ENCODE results near the gene SLC10A7. TPM values are rescaled to one million over a fixed set of nuclear protein-coding genes. Genes with fewer than 3 reads are reported as not detected.

Gene SLC10A7
- total RNA-seq, 1 donor from 2014 or later: 6.1 TPM

GRCh38 chr4:146349306-146349705 lies 172.4 kb downstream of the SLC10A7 start:
- H3K4me3 ChIP-seq (ENCODE audit: low read depth, low read length): no peak overlapping the region
- TF ChIP-seq CTCF (IDR thresholded peaks at IDR 0.05; ENCODE audit: insufficient read depth, low read length, poor library complexity, severe bottlenecking): no peak
- DNase-seq (ENCODE audit: low read depth): no peak
- no peaks in the 10 kb centered on the region for H3K36me3 ChIP-seq (ENCODE audit: control insufficient read depth, insufficient read depth, low read length)
- H3K27me3 ChIP-seq (ENCODE audit: control insufficient read depth, insufficient read depth, low read length): no peaks in the 10 kb centered on the region

GRCh38 chr4:146347822-146348221 lies 173.9 kb downstream of the SLC10A7 start:
- DNase-seq (ENCODE audit: low read depth): no peak
- H3K27me3 ChIP-seq (ENCODE audit: control insufficient read depth, insufficient read depth, low read length): no peaks in the 10 kb centered on the region
- H3K36me3 ChIP-seq (ENCODE audit: control insufficient read depth, insufficient read depth, low read length): no peaks in the 10 kb centered on the region
- TF ChIP-seq CTCF (IDR thresholded peaks at IDR 0.05; ENCODE audit: insufficient read depth, low read length, poor library complexity, severe bottlenecking): no peak
- no peak overlapping the region for H3K4me3 ChIP-seq (ENCODE audit: low read depth, low read length)

GRCh38 chr4:146346276-146346675 lies 175.5 kb downstream of the SLC10A7 start:
- no peak for TF ChIP-seq CTCF (IDR thresholded peaks at IDR 0.05; ENCODE audit: insufficient read depth, low read length, poor library complexity, severe bottlenecking)
- no peak for DNase-seq (ENCODE audit: low read depth)
- no peak overlapping the region for H3K4me3 ChIP-seq (ENCODE audit: low read depth, low read length)
- no peaks in the 10 kb centered on the region for H3K27me3 ChIP-seq (ENCODE audit: control insufficient read depth, insufficient read depth, low read length)
- H3K36me3 ChIP-seq (ENCODE audit: control insufficient read depth, insufficient read depth, low read length): no peaks in the 10 kb centered on the region

- DNase-seq (ENCODE audit: low read depth): no peak
- H3K27me3 ChIP-seq (ENCODE audit: control insufficient read depth, insufficient read depth, low read length): no peaks in the 10 kb centered on the region
- no peak overlapping the region for H3K4me3 ChIP-seq (ENCODE audit: low read depth, low read length)
- TF ChIP-seq CTCF (IDR thresholded peaks at IDR 0.05; ENCODE audit: insufficient read depth, low read length, poor library complexity, severe bottlenecking): no peak
- H3K36me3 ChIP-seq (ENCODE audit: control insufficient read depth, insufficient read depth, low read length): no peaks in the 10 kb centered on the region
Measured at GRCh38 chr4:146343776-146344175, 178.0 kb downstream of the SLC10A7 start.

GRCh38 chr4:146343199-146343598 lies 178.5 kb downstream of the SLC10A7 start:
- no peak for TF ChIP-seq CTCF (IDR thresholded peaks at IDR 0.05; ENCODE audit: insufficient read depth, low read length, poor library complexity, severe bottlenecking)
- Histone ChIP-seq H3K36me3 (ENCODE audit: control insufficient read depth, insufficient read depth, low read length) (no peaks in the 10 kb centered on the region), H3K4me3 (ENCODE audit: low read depth, low read length) (no peak overlapping the region), H3K27me3 (ENCODE audit: control insufficient read depth, insufficient read depth, low read length) (no peaks in the 10 kb centered on the region)
- DNase-seq (ENCODE audit: low read depth): no peak

- no peaks in the 10 kb centered on the region for H3K27me3 ChIP-seq (ENCODE audit: control insufficient read depth, insufficient read depth, low read length)
- no peak overlapping the region for H3K4me3 ChIP-seq (ENCODE audit: low read depth, low read length)
- peak; percentile 65 for TF ChIP-seq CTCF (IDR thresholded peaks at IDR 0.05; ENCODE audit: insufficient read depth, low read length, poor library complexity, severe bottlenecking)
- H3K36me3 ChIP-seq (ENCODE audit: control insufficient read depth, insufficient read depth, low read length): no peaks in the 10 kb centered on the region
- DNase-seq (ENCODE audit: low read depth): no peak
Measured at GRCh38 chr4:146342600-146343192, 179.0 kb downstream of the SLC10A7 start.

All from kidney epithelial cell (primary cell).